ENCODE data around the gene GREB1.

- no peak for TF ChIP-seq CTCF (IDR thresholded peaks at IDR 0.05)
- no peak for TF ChIP-seq POLR2A (IDR thresholded peaks at IDR 0.05)
These were observed 18.4 kb downstream of the GREB1 start for GRCh38 chr2:11552260-11552638.
